Activated CD4-positive, alpha-beta T cell treated with anti-CD3 and anti-CD28 coated beads for 36 hours (primary cell): ENCODE results near the gene TMEM229A. TPM values are rescaled to one million over a fixed set of nuclear protein-coding genes. Genes with fewer than 3 reads are reported as not detected.
"Not testable (repeated sequence)": the region's sequence is repeated elsewhere in the genome, so short reads cannot be mapped to it uniquely, and the experiment has no call there.

Experiments used
- ATAC-seq: fragments of 200-7000 bp; cut with Tn5 transposase; one replicate; pipeline ENCODE4 v1.10.0; 2021; ENCODE audit warnings: mild to moderate bottlenecking, moderate library complexity
- CTCF ChIA-PET: fragments of 350-600 bp; sonication (Branson Sonifier 250); formaldehyde crosslinking; loops from one replicate; lab custom pipeline; 2021; ENCODE audit warnings: antibody characterized with exemption; lab: Charles Lee
- POLR2A ChIA-PET: fragments of 350-600 bp; sonication (Branson Sonifier 250); formaldehyde crosslinking; loops from one replicate; lab custom pipeline; 2021; ENCODE audit warnings: antibody characterized with exemption, inconsistent platforms; lab: Charles Lee
- DNase-seq: peaks from one replicate; pipeline ENCODE4 v3.0.0-alpha.2; 2020
- H3K27ac Mint-ChIP-seq: one replicate; pipeline ENCODE4 v1.8.0; 2021; ENCODE audit warnings: mixed read lengths
- H3K27me3 Mint-ChIP-seq: one replicate; pipeline ENCODE4 v1.8.0; 2021; ENCODE audit warnings: mixed read lengths
- H3K36me3 Mint-ChIP-seq: one replicate; pipeline ENCODE4 v1.8.0; 2021; ENCODE audit warnings: low read depth, mixed read lengths
- H3K4me1 Mint-ChIP-seq: one replicate; pipeline ENCODE4 v1.8.0; 2021; ENCODE audit warnings: mixed read lengths
- H3K4me3 Mint-ChIP-seq: one replicate; pipeline ENCODE4 v1.8.0; 2021; ENCODE audit warnings: mild to moderate bottlenecking, moderate library complexity, mixed read lengths
- H3K9me3 Mint-ChIP-seq: one replicate; pipeline ENCODE4 v1.8.0; 2021; ENCODE audit warnings: low read depth, mixed read lengths
- intact Hi-C, 2 experiments: fragments of 100-400 bp; cut with DNase I in 1 of 2; cut with micrococcal nuclease in 1 of 2; formaldehyde crosslinking; loops; one replicate each; pipeline versions ENCODE4 v1.14.2 to v1.15.1; 2022 to 2024; cut with DNase I, micrococcal nuclease
- total RNA-seq, 2 experiments: library from RNA; stranded (reverse); gene quantifications; one replicate each; pipeline ENCODE4 v1.2.3, GENCODE V29; 2021

Gene TMEM229A
- total RNA-seq, 2 experiments from 2014 or later = not detected

DNA sequence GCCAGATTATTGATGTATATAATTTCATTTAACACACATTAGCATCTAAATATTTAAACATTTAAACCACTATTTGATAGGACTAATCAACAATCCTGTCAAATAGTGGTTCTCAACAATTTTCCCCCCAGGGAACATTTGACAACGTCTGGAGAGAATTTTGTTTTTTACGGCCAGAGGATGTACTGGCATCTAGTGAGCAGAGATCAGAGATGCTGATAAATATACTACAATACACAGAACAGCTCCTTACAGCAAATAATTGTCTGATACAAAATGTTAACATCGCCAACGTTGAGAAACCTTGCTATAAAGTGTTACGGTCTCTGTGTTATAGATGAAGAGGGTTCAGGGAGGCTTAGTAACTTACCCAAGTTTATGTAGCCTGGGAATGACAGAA, 25.0 kb upstream of the TMEM229A start:
- ATAC-seq = no peak
- POLR2A ChIA-PET = no interaction called here
- no peaks in the 10 kb centered on the region for H3K9me3 Mint-ChIP-seq
- no peak overlapping the region for H3K4me3 Mint-ChIP-seq
- DNase-seq = no peak
- H3K27me3 Mint-ChIP-seq = no peaks in the 10 kb centered on the region
- no peaks in the 10 kb centered on the region for H3K36me3 Mint-ChIP-seq
- H3K4me1 Mint-ChIP-seq = no peaks in the 10 kb centered on the region
- intact Hi-C loops = no loop called here
- CTCF ChIA-PET = no interaction called here
- no peak overlapping the region for H3K27ac Mint-ChIP-seq

- intact Hi-C loops = no loop called here
- H3K27ac Mint-ChIP-seq = no peak overlapping the region
- no peaks in the 10 kb centered on the region for H3K27me3 Mint-ChIP-seq
- H3K9me3 Mint-ChIP-seq = no peaks in the 10 kb centered on the region
- DNase-seq (no peak), ATAC-seq (no peak)
- POLR2A ChIA-PET = no interaction called here
- H3K36me3 Mint-ChIP-seq = no peaks in the 10 kb centered on the region
- H3K4me3 Mint-ChIP-seq = no peak overlapping the region
- H3K4me1 Mint-ChIP-seq = no peaks in the 10 kb centered on the region
- CTCF ChIA-PET = no interaction called here
Observed at GRCh38 chr7:124056234-124056633, 23.4 kb upstream of the TMEM229A start.

- POLR2A ChIA-PET = no interaction called here
- Mint-ChIP-seq H3K36me3 (no peaks in the 10 kb centered on the region), H3K27me3 (no peaks in the 10 kb centered on the region), H3K4me3 (no peak overlapping the region), H3K27ac (no peak overlapping the region), H3K9me3 (no peaks in the 10 kb centered on the region), H3K4me1 (no peaks in the 10 kb centered on the region)
- DNase-seq = no peak
- no peak for ATAC-seq
- CTCF ChIA-PET = no interaction called here
- intact Hi-C loops = no loop called here
Observed at GRCh38 chr7:124051681-124052377, 19.0 kb upstream of the TMEM229A start.

DNA sequence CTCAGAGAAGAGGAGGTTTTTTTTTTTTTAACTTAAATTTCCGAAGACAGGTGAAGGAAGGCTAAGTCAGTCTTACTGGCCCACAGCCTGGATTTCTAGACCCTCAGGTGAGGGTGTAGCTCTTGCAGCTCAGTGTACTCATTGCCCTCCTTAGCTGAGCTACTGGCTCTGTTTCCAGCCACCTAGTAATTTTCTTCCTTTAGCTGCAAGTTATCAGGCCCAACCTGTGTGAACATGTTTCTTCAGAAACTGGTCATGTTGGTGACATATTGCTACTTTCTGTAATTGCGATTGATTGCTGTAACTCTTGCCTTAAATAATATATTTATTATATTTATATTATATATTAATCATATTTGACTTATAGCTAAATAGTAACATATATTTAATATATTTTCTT, 10.0 kb upstream of the TMEM229A start:
- H3K27ac Mint-ChIP-seq = no peak overlapping the region
- H3K27me3 Mint-ChIP-seq = peaks cover 6% of the 10 kb centered on the region
- no peaks in the 10 kb centered on the region for H3K36me3 Mint-ChIP-seq
- DNase-seq = no peak
- H3K4me1 Mint-ChIP-seq = no peaks in the 10 kb centered on the region
- CTCF ChIA-PET = no interaction called here
- H3K4me3 Mint-ChIP-seq = no peak overlapping the region
- ATAC-seq = no peak
- H3K9me3 Mint-ChIP-seq = no peaks in the 10 kb centered on the region
- intact Hi-C loops = no loop called here
- POLR2A ChIA-PET = no interaction called here

- H3K36me3 Mint-ChIP-seq = no peaks in the 10 kb centered on the region
- intact Hi-C loops = no loop called here
- ChIA-PET POLR2A (no interaction called here), CTCF (interaction anchor here (0.5 kb wide), 1 partner anchor 1353 kb away, joined by 3 read pairs; no protein-coding TSS in a partner anchor)
- no peaks in the 10 kb centered on the region for H3K4me1 Mint-ChIP-seq
- no peak for ATAC-seq
- peaks cover 11% of the 10 kb centered on the region for H3K27me3 Mint-ChIP-seq
- no peak overlapping the region for H3K27ac Mint-ChIP-seq
- no peak for DNase-seq
- H3K9me3 Mint-ChIP-seq = no peaks in the 10 kb centered on the region
- no peak overlapping the region for H3K4me3 Mint-ChIP-seq
Observed at GRCh38 chr7:124041439-124041838, 8.6 kb upstream of the TMEM229A start.

DNA sequence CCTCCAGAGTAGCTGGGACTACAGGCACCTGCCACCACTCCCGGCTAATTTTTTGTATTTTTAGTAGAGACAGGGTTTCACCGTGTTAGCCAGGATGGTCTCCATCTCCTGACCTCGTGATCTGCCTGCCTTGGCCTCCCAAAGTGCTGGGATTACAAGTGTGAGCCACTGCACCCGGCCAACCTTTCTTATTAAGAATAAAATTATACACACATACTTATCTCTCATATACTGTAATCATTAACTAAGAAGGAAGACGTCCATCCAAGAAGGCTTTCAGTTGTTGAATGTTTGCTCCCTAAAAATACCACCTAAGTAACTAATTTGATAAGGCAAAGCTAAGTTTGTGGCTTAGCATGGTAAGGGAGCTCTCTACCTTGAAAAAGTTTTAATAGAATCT, 5.0 kb upstream of the TMEM229A start:
- H3K27me3 Mint-ChIP-seq = peaks cover 31% of the 10 kb centered on the region
- DNase-seq, H3K36me3 Mint-ChIP-seq, intact Hi-C loops, H3K9me3 Mint-ChIP-seq, H3K4me3 Mint-ChIP-seq, CTCF ChIA-PET, H3K4me1 Mint-ChIP-seq, ATAC-seq, POLR2A ChIA-PET, H3K27ac Mint-ChIP-seq: not testable (repeated sequence)

- ATAC-seq (no peak), DNase-seq (no peak)
- Mint-ChIP-seq H3K27ac (no peak overlapping the region), H3K36me3 (no peaks in the 10 kb centered on the region), H3K27me3 (peaks cover 43% of the 10 kb centered on the region), H3K4me1 (peaks cover 5% of the 10 kb centered on the region), H3K4me3 (no peak overlapping the region), H3K9me3 (no peaks in the 10 kb centered on the region)
- ChIA-PET CTCF (interaction anchor here (1.0 kb wide), 1 partner anchor 9 kb away, joined by 4 read pairs; no protein-coding TSS in a partner anchor), POLR2A (no interaction called here)
- intact Hi-C loops = no loop called here
Observed at GRCh38 chr7:124035706-124036105, 2.8 kb upstream of the TMEM229A start.

DNA sequence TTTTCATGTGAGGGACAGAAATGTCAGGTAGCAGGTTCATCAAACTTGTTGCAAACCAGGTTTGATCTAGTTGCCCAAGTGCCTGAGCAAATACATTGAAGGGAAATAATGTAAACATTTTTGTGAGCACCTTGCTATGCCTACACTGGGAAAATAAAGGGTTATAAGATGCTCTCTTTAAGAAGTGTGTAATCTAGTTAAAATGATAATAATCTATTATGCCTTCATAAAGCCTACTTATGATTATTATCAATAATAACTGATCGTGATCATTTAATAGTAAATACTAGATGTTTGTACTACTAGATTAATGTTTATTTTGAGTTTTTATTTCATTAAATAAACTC, 1.9 kb upstream of the TMEM229A start:
- DNase-seq = no peak
- ChIA-PET CTCF (no interaction called here), POLR2A (no interaction called here)
- Mint-ChIP-seq H3K27me3 (peaks cover 50% of the 10 kb centered on the region), H3K36me3 (no peaks in the 10 kb centered on the region), H3K9me3 (no peaks in the 10 kb centered on the region), H3K4me1 (peaks cover 5% of the 10 kb centered on the region), H3K27ac (no peak overlapping the region), H3K4me3 (no peak overlapping the region)
- no peak for ATAC-seq
- intact Hi-C loops = no loop called here

DNA sequence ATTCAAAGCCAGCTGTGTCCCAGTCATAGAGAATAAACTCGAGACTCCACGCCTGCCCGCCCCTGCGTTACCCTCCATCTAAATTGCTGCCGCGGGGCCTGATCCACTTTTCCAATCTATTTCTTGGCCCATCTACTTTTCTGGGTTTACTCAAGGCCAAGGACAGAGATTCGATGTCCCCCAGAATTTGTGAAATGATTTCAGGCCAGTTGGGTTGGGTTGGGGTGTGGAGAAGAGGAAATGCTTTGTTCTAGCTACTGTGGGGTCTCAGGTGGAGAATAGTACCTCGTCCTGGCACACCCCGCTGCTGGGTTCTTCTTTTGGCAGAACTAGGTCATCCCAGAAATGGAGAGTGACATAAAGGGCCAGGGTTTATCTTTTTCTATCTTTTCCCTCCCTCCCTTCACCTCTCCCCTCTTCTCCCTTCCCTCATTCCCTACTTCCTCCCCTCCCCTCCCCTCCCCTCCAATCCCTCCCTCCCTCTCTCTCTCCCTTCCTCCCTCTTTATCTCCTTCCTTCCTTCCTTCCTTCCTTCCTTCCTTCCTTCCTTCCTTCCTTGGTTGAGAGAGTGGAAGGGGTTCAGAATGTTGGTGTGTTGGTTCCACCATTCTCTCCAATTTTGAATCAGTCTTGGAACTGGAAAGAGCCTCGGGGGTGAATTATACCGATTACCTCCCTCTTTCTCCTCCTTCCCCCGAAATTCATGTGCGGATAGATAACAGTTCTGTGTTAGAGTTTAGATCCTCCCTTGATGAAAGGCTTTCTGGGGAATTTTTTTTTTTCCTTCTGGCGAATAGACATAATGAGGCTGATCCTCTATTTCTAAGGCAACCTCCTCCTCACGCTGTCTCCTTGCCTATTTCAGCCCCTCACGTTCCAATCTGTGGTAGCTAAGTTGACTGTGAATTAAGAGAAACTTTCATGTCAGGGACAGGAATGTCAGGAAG, 1.2 kb upstream of the TMEM229A start:
- ATAC-seq (no peak), DNase-seq (no peak)
- ChIA-PET CTCF (no interaction called here), POLR2A (interaction anchor here (0.7 kb wide), 1 partner anchor 43 kb away, joined by 3 read pairs; no protein-coding TSS in a partner anchor)
- intact Hi-C loops = no loop called here
- H3K36me3 Mint-ChIP-seq = no peaks in the 10 kb centered on the region
- H3K4me3 Mint-ChIP-seq = no peak overlapping the region
- H3K9me3 Mint-ChIP-seq = no peaks in the 10 kb centered on the region
- peaks cover 54% of the 10 kb centered on the region for H3K27me3 Mint-ChIP-seq
- no peak overlapping the region for H3K27ac Mint-ChIP-seq
- H3K4me1 Mint-ChIP-seq = peaks cover 5% of the 10 kb centered on the region

DNA sequence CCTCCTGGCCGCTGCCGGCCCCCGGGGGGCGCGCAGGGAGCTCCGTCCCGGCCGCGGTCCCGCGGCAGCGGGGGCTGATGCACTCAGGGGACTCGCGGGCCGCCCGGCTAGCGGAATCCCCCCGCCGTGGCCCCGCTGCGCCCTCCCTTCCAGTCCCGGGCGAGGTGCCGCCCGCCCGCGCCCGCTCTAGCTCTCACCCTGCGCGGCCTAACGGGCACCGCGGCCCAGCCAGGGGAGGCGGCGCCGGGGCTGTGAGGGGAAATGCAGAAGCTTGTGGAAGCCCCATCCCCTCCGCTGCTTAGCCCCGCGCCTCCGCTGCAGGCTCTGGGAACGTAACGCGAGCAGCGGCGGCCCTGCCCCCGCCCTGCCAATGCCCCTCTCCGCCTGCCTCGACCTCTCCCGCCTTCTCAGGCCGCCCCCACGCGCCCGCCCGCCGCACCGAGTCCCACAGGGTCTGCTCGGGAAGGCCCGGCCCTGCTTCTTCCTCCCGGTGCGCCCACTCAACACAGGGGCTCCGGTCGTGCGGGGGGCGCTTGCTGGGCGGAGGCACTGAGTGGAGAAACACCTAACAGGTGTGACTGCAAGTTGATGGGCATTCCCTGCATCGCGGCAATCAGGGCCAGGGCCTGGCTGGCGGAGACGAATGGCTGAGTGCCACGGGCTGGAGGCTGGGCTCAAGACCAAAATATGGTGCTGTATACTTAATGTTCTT, 384 bp upstream of the TMEM229A start:
- POLR2A ChIA-PET = no interaction called here
- Mint-ChIP-seq H3K27me3 (peaks cover 56% of the 10 kb centered on the region), H3K36me3 (no peaks in the 10 kb centered on the region), H3K4me1 (peaks cover 5% of the 10 kb centered on the region), H3K9me3 (no peaks in the 10 kb centered on the region), H3K27ac (no peak overlapping the region), H3K4me3 (no peak overlapping the region)
- ATAC-seq = peak; percentile 23
- DNase-seq = peak; percentile 5
- CTCF ChIA-PET = no interaction called here
- intact Hi-C loops = no loop called here

DNA sequence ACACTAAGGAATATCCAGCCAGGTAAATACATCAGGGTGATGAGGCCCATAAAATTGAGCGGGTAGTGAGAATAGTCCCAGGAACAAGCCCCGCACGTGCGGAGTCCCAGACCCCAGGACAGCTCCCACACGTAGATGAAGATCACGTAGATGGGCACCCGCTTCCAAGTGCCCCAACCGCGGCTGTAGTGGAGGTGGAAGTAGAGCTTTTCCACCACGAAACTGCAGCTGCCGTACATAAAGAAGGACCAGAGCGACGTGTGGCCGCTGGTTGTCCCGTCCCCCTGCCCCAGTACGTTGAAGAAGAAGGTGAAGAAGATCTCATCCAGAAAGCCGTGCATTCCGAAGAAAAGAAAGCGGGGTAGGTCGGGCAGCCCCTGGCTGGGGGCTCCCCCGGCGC, 948 bp downstream of the TMEM229A start:
- intact Hi-C loops = no loop called here
- no peaks in the 10 kb centered on the region for H3K36me3 Mint-ChIP-seq
- no peak overlapping the region for H3K4me3 Mint-ChIP-seq
- peaks cover 5% of the 10 kb centered on the region for H3K4me1 Mint-ChIP-seq
- ChIA-PET POLR2A (no interaction called here), CTCF (no interaction called here)
- DNase-seq = no peak
- H3K9me3 Mint-ChIP-seq = no peaks in the 10 kb centered on the region
- ATAC-seq = no peak
- no peak overlapping the region for H3K27ac Mint-ChIP-seq
- H3K27me3 Mint-ChIP-seq = peaks cover 51% of the 10 kb centered on the region
